Immature natural killer cell (primary cell): ENCODE results near the gene SLTM. TPM values are rescaled to one million over a fixed set of nuclear protein-coding genes. Genes with fewer than 3 reads are reported as not detected.
A peak's percentile ranks its signal among the peaks of the same experiment; 100 is the strongest.
"Not testable (repeated sequence)": the region's sequence is repeated elsewhere in the genome, so short reads cannot be mapped to it uniquely, and the experiment has no call there.

Experiments
- DNase-seq, 3 donors: peaks; one replicate each; pipeline ENCODE4 v3.0.0; 2022; ENCODE audit warnings: mixed read lengths in 1 of 3
- H3K27ac Mint-ChIP-seq, 6 donors: one replicate each; pipeline ENCODE4 v1.8.0; 2020; ENCODE audit warnings: mixed read lengths in 6 of 6, mild to moderate bottlenecking in 5 of 6, inconsistent platforms in 4 of 6, moderate library complexity in 3 of 6
- H3K27me3 Mint-ChIP-seq, 3 donors: one replicate each; pipeline ENCODE4 v1.8.0; 2020 to 2021; ENCODE audit warnings: low read depth in 3 of 3, mild to moderate bottlenecking in 3 of 3, mixed read lengths in 3 of 3, moderate library complexity in 3 of 3, inconsistent platforms in 1 of 3
- H3K36me3 Mint-ChIP-seq, 3 donors: one replicate each; pipeline ENCODE4 v1.8.0; 2020; ENCODE audit warnings: mixed read lengths in 3 of 3, inconsistent platforms in 2 of 3, mild to moderate bottlenecking in 2 of 3
- H3K4me1 Mint-ChIP-seq, 2 donors: one replicate each; pipeline ENCODE4 v1.8.0; 2020; ENCODE audit warnings: inconsistent platforms in 2 of 2, mild to moderate bottlenecking in 2 of 2, mixed read lengths in 2 of 2, moderate library complexity in 1 of 2
- H3K4me3 Mint-ChIP-seq, 5 donors: one replicate each; pipeline ENCODE4 v1.8.0; 2020; ENCODE audit warnings: mild to moderate bottlenecking in 5 of 5, mixed read lengths in 5 of 5, inconsistent platforms in 3 of 5, moderate library complexity in 3 of 5
- H3K9me3 Mint-ChIP-seq, 6 donors: one replicate each; pipeline ENCODE4 v1.8.0; 2020; ENCODE audit warnings: mild to moderate bottlenecking in 6 of 6, mixed read lengths in 6 of 6, inconsistent platforms in 4 of 6, moderate library complexity in 3 of 6
- polyA plus RNA-seq, 3 donors: library from polyadenylated mRNA; unstranded; fragments of 300-500 nt; fragmentation: Illumina TruSeq; gene quantifications; one replicate each; pipeline ENCODE4 v1.2.3, GENCODE V29; 2021

Gene SLTM
- polyA plus RNA-seq, 3 donors from 2014 or later = 17.3 to 100 (median 66.7) TPM

GRCh38 chr15:58880320-58880719 is 53.2 kb downstream of the SLTM start:
- H3K27me3 Mint-ChIP-seq = peaks cover 0 to 3% (median 0%) of the 10 kb centered on the region in 3 donors
- peaks cover 40 to 65% (median 44%) of the 10 kb centered on the region in 3 donors for H3K36me3 Mint-ChIP-seq
- H3K9me3 Mint-ChIP-seq = no peaks in the 10 kb centered on the region
- peak overlapping the region in 2 of 6 donors; percentile 13 to 27 for H3K27ac Mint-ChIP-seq
- no peak for DNase-seq
- H3K4me3 Mint-ChIP-seq = no peak overlapping the region
- peaks cover 2 to 22% of the 10 kb centered on the region in 2 donors for H3K4me1 Mint-ChIP-seq

- no peaks in the 10 kb centered on the region for H3K9me3 Mint-ChIP-seq
- peak overlapping the region in 2 of 6 donors; percentile 44 to 45 for H3K27ac Mint-ChIP-seq
- H3K4me3 Mint-ChIP-seq = no peak overlapping the region
- peaks cover 0 to 3% (median 0%) of the 10 kb centered on the region in 3 donors for H3K27me3 Mint-ChIP-seq
- DNase-seq = no peak
- peaks cover 33 to 49% (median 38%) of the 10 kb centered on the region in 3 donors for H3K36me3 Mint-ChIP-seq
- peaks cover 2 to 17% of the 10 kb centered on the region in 2 donors for H3K4me1 Mint-ChIP-seq
These were observed 55.3 kb downstream of the SLTM start for GRCh38 chr15:58877999-58878825.

- Mint-ChIP-seq H3K4me1 (peaks cover 0 to 9% of the 10 kb centered on the region in 2 donors), H3K9me3 (no peaks in the 10 kb centered on the region)
These were observed 57.0 kb downstream of the SLTM start for GRCh38 chr15:58876306-58877106.

GRCh38 chr15:58875343-58875742 is 58.1 kb downstream of the SLTM start:
- Mint-ChIP-seq H3K4me3 (no peak overlapping the region), H3K36me3 (peaks cover 22 to 33% (median 24%) of the 10 kb centered on the region in 3 donors), H3K9me3 (no peaks in the 10 kb centered on the region), H3K27me3 (peaks cover 0 to 1% (median 0%) of the 10 kb centered on the region in 3 donors), H3K4me1 (peaks cover 0 to 9% of the 10 kb centered on the region in 2 donors), H3K27ac (no peak overlapping the region)
- DNase-seq = no peak

More at GRCh38 chr15:58876306-58877106, 57.0 kb downstream of the SLTM start:
- H3K27ac Mint-ChIP-seq = peak overlapping the region; percentile 2 to 49 (median 7)
- H3K36me3 Mint-ChIP-seq = peaks cover 25 to 39% (median 27%) of the 10 kb centered on the region in 3 donors
- no peak for DNase-seq
- no peak overlapping the region for H3K4me3 Mint-ChIP-seq
- peaks cover 0 to 1% (median 0%) of the 10 kb centered on the region in 3 donors for H3K27me3 Mint-ChIP-seq

- Mint-ChIP-seq H3K4me3 (no peak overlapping the region), H3K27ac (no peak overlapping the region), H3K27me3 (peaks cover 0 to 3% (median 1%) of the 10 kb centered on the region in 3 donors), H3K9me3 (no peaks in the 10 kb centered on the region), H3K36me3 (peaks cover 11 to 21% (median 15%) of the 10 kb centered on the region in 3 donors), H3K4me1 (no peaks in the 10 kb centered on the region)
- no peak for DNase-seq
These were observed 60.2 kb downstream of the SLTM start for GRCh38 chr15:58873267-58873666.

GRCh38 chr15:58870451-58870850 is 63.0 kb downstream of the SLTM start:
- DNase-seq = no peak
- Mint-ChIP-seq H3K4me1 (no peaks in the 10 kb centered on the region), H3K4me3 (no peak overlapping the region), H3K9me3 (no peaks in the 10 kb centered on the region), H3K36me3 (peaks cover 0 to 7% (median 0%) of the 10 kb centered on the region in 3 donors), H3K27me3 (peaks cover 0 to 3% (median 0%) of the 10 kb centered on the region in 3 donors), H3K27ac (no peak overlapping the region)

GRCh38 chr15:58867926-58868325 is 65.6 kb downstream of the SLTM start:
- Mint-ChIP-seq H3K9me3 (no peaks in the 10 kb centered on the region), H3K36me3 (peaks cover 0 to 11% (median 0%) of the 10 kb centered on the region in 3 donors)

GRCh38 chr15:58865425-58865880 is 68.0 kb downstream of the SLTM start:
- H3K27ac Mint-ChIP-seq = no peak overlapping the region
- H3K4me3 Mint-ChIP-seq = peak overlapping the region in 1 of 5 donors; percentile 35
- H3K27me3 Mint-ChIP-seq = peaks cover 2 to 3% (median 2%) of the 10 kb centered on the region in 3 donors
- DNase-seq = no peak
- peaks cover 0 to 11% (median 0%) of the 10 kb centered on the region in 3 donors for H3K36me3 Mint-ChIP-seq
- H3K4me1 Mint-ChIP-seq = peaks cover 5 to 8% of the 10 kb centered on the region in 2 donors
- H3K9me3 Mint-ChIP-seq = no peaks in the 10 kb centered on the region

More at GRCh38 chr15:58867926-58868325, 65.6 kb downstream of the SLTM start:
- Mint-ChIP-seq H3K4me1 (peaks cover 5 to 8% of the 10 kb centered on the region in 2 donors), H3K27ac (no peak overlapping the region), H3K27me3 (peaks cover 2 to 3% (median 2%) of the 10 kb centered on the region in 3 donors), H3K4me3 (no peak overlapping the region)
- DNase-seq = no peak

GRCh38 chr15:58864602-58865424 is 68.7 kb downstream of the SLTM start:
- no peaks in the 10 kb centered on the region for H3K9me3 Mint-ChIP-seq
- H3K27me3 Mint-ChIP-seq = peaks cover 2 to 3% (median 2%) of the 10 kb centered on the region in 3 donors
- no peak overlapping the region for H3K27ac Mint-ChIP-seq
- no peak for DNase-seq
- H3K36me3 Mint-ChIP-seq = peaks cover 0 to 12% (median 0%) of the 10 kb centered on the region in 3 donors
- H3K4me3 Mint-ChIP-seq = peak overlapping the region in 4 of 5 donors; percentile 15 to 65 (median 41)
- H3K4me1 Mint-ChIP-seq = peaks cover 5 to 8% of the 10 kb centered on the region in 2 donors

GRCh38 chr15:58862326-58862725 is 71.2 kb downstream of the SLTM start:
- peaks cover 5 to 8% of the 10 kb centered on the region in 2 donors for H3K4me1 Mint-ChIP-seq
- no peak overlapping the region for H3K27ac Mint-ChIP-seq
- peaks cover 0 to 2% (median 2%) of the 10 kb centered on the region in 3 donors for H3K27me3 Mint-ChIP-seq
- no peaks in the 10 kb centered on the region for H3K9me3 Mint-ChIP-seq
- no peak overlapping the region for H3K4me3 Mint-ChIP-seq
- DNase-seq = no peak
- H3K36me3 Mint-ChIP-seq = peaks cover 0 to 10% (median 4%) of the 10 kb centered on the region in 3 donors

GRCh38 chr15:58856621-58857020 is 76.9 kb downstream of the SLTM start:
- DNase-seq, H3K4me1 Mint-ChIP-seq, H3K27me3 Mint-ChIP-seq, H3K4me3 Mint-ChIP-seq, H3K9me3 Mint-ChIP-seq, H3K27ac Mint-ChIP-seq: not testable (repeated sequence)
- peaks cover 18 to 25% (median 25%) of the 10 kb centered on the region in 3 donors for H3K36me3 Mint-ChIP-seq

- Mint-ChIP-seq H3K4me1 (no peaks in the 10 kb centered on the region), H3K27ac (no peak overlapping the region), H3K27me3 (peaks cover 0 to 2% (median 0%) of the 10 kb centered on the region in 3 donors), H3K9me3 (no peaks in the 10 kb centered on the region), H3K36me3 (peaks cover 20 to 27% (median 26%) of the 10 kb centered on the region in 3 donors), H3K4me3 (no peak overlapping the region)
- no peak for DNase-seq
These were observed 77.4 kb downstream of the SLTM start for GRCh38 chr15:58856086-58856485.

GRCh38 chr15:58854593-58854992 is 78.9 kb downstream of the SLTM start:
- Mint-ChIP-seq H3K4me3 (no peak overlapping the region), H3K27ac (peak overlapping the region in 1 of 6 donors; percentile 24), H3K9me3 (no peaks in the 10 kb centered on the region), H3K4me1 (no peaks in the 10 kb centered on the region), H3K27me3 (peaks cover 0 to 2% (median 0%) of the 10 kb centered on the region in 3 donors), H3K36me3 (peaks cover 20 to 27% (median 26%) of the 10 kb centered on the region in 3 donors)
- no peak for DNase-seq
